Kidney (tissue), 14 donors: Measurements from ENCODE around the gene CRKL. TPM values are rescaled to one million over a fixed set of nuclear protein-coding genes. Genes with fewer than 3 reads are reported as not detected.
A peak's percentile ranks its signal among the peaks of the same experiment; 100 is the strongest.

Source experiments
- DNase-seq, 5 donors: peaks; one replicate each; pipeline ENCODE4 v3.0.0-alpha.2; 2013 to 2020
- FAIRE-seq: peaks from 2 replicates; lab custom pipeline; 2012; peaks lifted over from hg19 to GRCh38; lab: Jason Lieb, UNC
- H3K27ac ChIP-seq, 2 donors: one replicate each; pipeline ENCODE4 v1.7.0; 2013; ENCODE audit warnings: low read depth in 2 of 2, low read length in 2 of 2, inconsistent platforms in 1 of 2
- H3K27me3 ChIP-seq: one replicate; pipeline ENCODE4 v1.7.1; 2013; ENCODE audit warnings: low read length, inconsistent platforms; ENCODE audit not compliant: control insufficient read depth, insufficient read depth
- H3K36me3 ChIP-seq, 3 donors: one replicate each; pipeline versions ENCODE4 v1.7.0 to v1.7.1; 2013; ENCODE audit warnings: low read length in 3 of 3, control low read depth in 1 of 3, inconsistent platforms in 1 of 3; ENCODE audit not compliant: insufficient read depth in 3 of 3, control insufficient read depth in 2 of 3
- H3K4me1 ChIP-seq, 3 donors: one replicate each; pipeline versions ENCODE4 v1.7.0 to v1.7.1; 2013; ENCODE audit warnings: low read length in 3 of 3, inconsistent platforms in 1 of 3, low read depth in 1 of 3; ENCODE audit not compliant: control insufficient read depth in 2 of 3, insufficient read depth in 2 of 3
- H3K4me3 ChIP-seq, 3 donors: one replicate each; pipeline versions ENCODE4 v1.7.0 to v1.8.1; 2013; ENCODE audit warnings: low read length in 3 of 3, control low read depth in 1 of 3, inconsistent platforms in 1 of 3
- H3K9ac ChIP-seq, 3 donors: one replicate each; pipeline versions ENCODE4 v1.7.0 to v1.7.1; 2013; ENCODE audit warnings: low read length in 3 of 3, control low read depth in 1 of 3, inconsistent platforms in 1 of 3
- H3K9me3 ChIP-seq, 3 donors: one replicate each; pipeline versions ENCODE4 v1.7.0 to v1.7.1; 2013; ENCODE audit warnings: low read length in 3 of 3, control low read depth in 1 of 3, inconsistent platforms in 1 of 3; ENCODE audit not compliant: control insufficient read depth in 2 of 3, insufficient read depth in 1 of 3
- intact Hi-C: fragments of 100-400 bp; cut with DNase I; formaldehyde crosslinking; loops from one replicate; pipeline ENCODE4 v1.11.1; 2022
- polyA plus RNA-seq: library from polyadenylated mRNA; stranded (reverse); fragments of 350-450 nt; fragmentation: Illumina TruSeq; extraction: RNeasy Lipid Tissue Mini Kit (QIAGEN cat#74804); gene quantifications from one replicate; pipeline ENCODE4 v1.2.3, GENCODE V29; 2014; ENCODE audit warnings: low read depth, low replicate concordance; ENCODE audit not compliant: insufficient read depth
- total RNA-seq: library from RNA; stranded (reverse); fragmentation: NEBNext Ultra II Directional; extraction: Animal tissue kit (Norgen Biotek cat#: 25700); gene quantifications from one replicate; pipeline ENCODE4 v1.2.1, GENCODE V29; 2021
- TF ChIP-seq, protein P1 (sequence below): IDR thresholded peaks from 3 replicates; pipeline ENCODE4 v1.5.1; 2012; ENCODE audit warnings: mild to moderate bottlenecking, moderate library complexity, borderline replicate concordance; ENCODE audit not compliant: insufficient read depth; ENCODE audit errors: extremely low read depth
- donor health status: control.
- donor health status: control.
- donor health status: control.
- donor health status: control.
- donor health status: control.
- donor health status: DM: yes; HTN: yes; CAD: no.
- donor health status: Normal renal cell carcinoma (clear cell type).

CRKL gene
- total and polyA plus RNA-seq, 2 donors from 2014 or later = 11.9 to 44.7 TPM

GRCh38 chr22:20988573-20989322, 71.5 kb downstream of the CRKL start:
- H3K4me1 ChIP-seq = no peaks in the 10 kb centered on the region
- intact Hi-C loops = no loop called here
- no peaks in the 10 kb centered on the region for H3K9me3 ChIP-seq
- no peaks in the 10 kb centered on the region for H3K27me3 ChIP-seq
- FAIRE-seq (no peak), DNase-seq (peak in 1 of 5 donors; percentile 65)
- H3K36me3 ChIP-seq = peaks cover 0 to 16% (median 5%) of the 10 kb centered on the region in 3 donors
- no peak overlapping the region for H3K9ac ChIP-seq
- no peak overlapping the region for H3K4me3 ChIP-seq
- no peak overlapping the region for H3K27ac ChIP-seq
- TF ChIP-seq, protein P1, sequence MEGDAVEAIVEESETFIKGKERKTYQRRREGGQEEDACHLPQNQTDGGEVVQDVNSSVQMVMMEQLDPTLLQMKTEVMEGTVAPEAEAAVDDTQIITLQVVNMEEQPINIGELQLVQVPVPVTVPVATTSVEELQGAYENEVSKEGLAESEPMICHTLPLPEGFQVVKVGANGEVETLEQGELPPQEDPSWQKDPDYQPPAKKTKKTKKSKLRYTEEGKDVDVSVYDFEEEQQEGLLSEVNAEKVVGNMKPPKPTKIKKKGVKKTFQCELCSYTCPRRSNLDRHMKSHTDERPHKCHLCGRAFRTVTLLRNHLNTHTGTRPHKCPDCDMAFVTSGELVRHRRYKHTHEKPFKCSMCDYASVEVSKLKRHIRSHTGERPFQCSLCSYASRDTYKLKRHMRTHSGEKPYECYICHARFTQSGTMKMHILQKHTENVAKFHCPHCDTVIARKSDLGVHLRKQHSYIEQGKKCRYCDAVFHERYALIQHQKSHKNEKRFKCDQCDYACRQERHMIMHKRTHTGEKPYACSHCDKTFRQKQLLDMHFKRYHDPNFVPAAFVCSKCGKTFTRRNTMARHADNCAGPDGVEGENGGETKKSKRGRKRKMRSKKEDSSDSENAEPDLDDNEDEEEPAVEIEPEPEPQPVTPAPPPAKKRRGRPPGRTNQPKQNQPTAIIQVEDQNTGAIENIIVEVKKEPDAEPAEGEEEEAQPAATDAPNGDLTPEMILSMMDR = no peak

- Histone ChIP-seq H3K36me3 (peaks cover 0 to 12% (median 5%) of the 10 kb centered on the region in 3 donors), H3K27ac (no peak overlapping the region), H3K9ac (no peak overlapping the region), H3K27me3 (no peaks in the 10 kb centered on the region), H3K4me1 (no peaks in the 10 kb centered on the region), H3K4me3 (no peak overlapping the region), H3K9me3 (no peaks in the 10 kb centered on the region)
- intact Hi-C loops = no loop called here
- TF ChIP-seq, protein P1 = no peak
- DNase-seq (peak in 1 of 5 donors; percentile 55), FAIRE-seq (no peak)
Measured at GRCh38 chr22:20989323-20990138, 72.3 kb downstream of the CRKL start.

GRCh38 chr22:20990184-20991180, 73.3 kb downstream of the CRKL start:
- no peak overlapping the region for H3K9ac ChIP-seq
- no peak overlapping the region for H3K4me3 ChIP-seq
- intact Hi-C loops = no loop called here
- H3K4me1 ChIP-seq = no peaks in the 10 kb centered on the region
- H3K27ac ChIP-seq = no peak overlapping the region
- FAIRE-seq (no peak), DNase-seq (peak in 1 of 5 donors; percentile 54)
- peaks cover 0 to 11% (median 5%) of the 10 kb centered on the region in 3 donors for H3K36me3 ChIP-seq
- no peaks in the 10 kb centered on the region for H3K27me3 ChIP-seq
- H3K9me3 ChIP-seq = no peaks in the 10 kb centered on the region
- TF ChIP-seq, protein P1 = no peak
